DND-41 (cell line): ENCODE data around the gene ANKRD53.

Source experiments
- CTCF ChIP-seq: IDR thresholded peaks from 2 replicates; pipeline ENCODE4 v1.5.1; 2012; ENCODE audit warnings: borderline replicate concordance, low read length, moderate library complexity, mild to moderate bottlenecking; ENCODE audit not compliant: poor library complexity, severe bottlenecking; ENCODE audit errors: extremely low read depth
- EZH2 ChIP-seq: IDR thresholded peaks from 3 replicates; pipeline ENCODE4 v1.6.1; 2012; ENCODE audit warnings: borderline replicate concordance, low read depth, mild to moderate bottlenecking, moderate library complexity, low read length, inconsistent platforms; ENCODE audit not compliant: severe bottlenecking

- TF ChIP-seq CTCF (no peak), EZH2 (no peak)
Observed at GRCh38 chr2:70942396-70943204, 35.8 kb upstream of the ANKRD53 start.
